Non-pigmented ciliary epithelial cell (primary cell): Measurements from ENCODE around the gene GPR135.

Experiments
- DNase-seq: peaks from one replicate; pipeline ENCODE4 v3.0.0-alpha.2; 2010; ENCODE audit warnings: low read depth

The GPR135 gene

GRCh38 chr14:59422069-59422881, 42.9 kb downstream of the GPR135 start:
- DNase-seq: no peak

GRCh38 chr14:59419303-59419702, 45.9 kb downstream of the GPR135 start:
- DNase-seq: no peak

- DNase-seq: no peak
Observed at GRCh38 chr14:59417311-59417710, 47.9 kb downstream of the GPR135 start.

GRCh38 chr14:59415836-59416602, 49.2 kb downstream of the GPR135 start:
- DNase-seq: no peak
